GM12874 (cell line): ENCODE results near the gene HSPB6.

ENCODE experiments used
- CTCF ChIP-seq: IDR thresholded peaks from 2 replicates; pipeline ENCODE4 v1.5.1; 2011; ENCODE audit warnings: low read depth, mild to moderate bottlenecking, control low read depth, low read length, moderate library complexity; ENCODE audit not compliant: insufficient read depth

HSPB6 gene

DNA sequence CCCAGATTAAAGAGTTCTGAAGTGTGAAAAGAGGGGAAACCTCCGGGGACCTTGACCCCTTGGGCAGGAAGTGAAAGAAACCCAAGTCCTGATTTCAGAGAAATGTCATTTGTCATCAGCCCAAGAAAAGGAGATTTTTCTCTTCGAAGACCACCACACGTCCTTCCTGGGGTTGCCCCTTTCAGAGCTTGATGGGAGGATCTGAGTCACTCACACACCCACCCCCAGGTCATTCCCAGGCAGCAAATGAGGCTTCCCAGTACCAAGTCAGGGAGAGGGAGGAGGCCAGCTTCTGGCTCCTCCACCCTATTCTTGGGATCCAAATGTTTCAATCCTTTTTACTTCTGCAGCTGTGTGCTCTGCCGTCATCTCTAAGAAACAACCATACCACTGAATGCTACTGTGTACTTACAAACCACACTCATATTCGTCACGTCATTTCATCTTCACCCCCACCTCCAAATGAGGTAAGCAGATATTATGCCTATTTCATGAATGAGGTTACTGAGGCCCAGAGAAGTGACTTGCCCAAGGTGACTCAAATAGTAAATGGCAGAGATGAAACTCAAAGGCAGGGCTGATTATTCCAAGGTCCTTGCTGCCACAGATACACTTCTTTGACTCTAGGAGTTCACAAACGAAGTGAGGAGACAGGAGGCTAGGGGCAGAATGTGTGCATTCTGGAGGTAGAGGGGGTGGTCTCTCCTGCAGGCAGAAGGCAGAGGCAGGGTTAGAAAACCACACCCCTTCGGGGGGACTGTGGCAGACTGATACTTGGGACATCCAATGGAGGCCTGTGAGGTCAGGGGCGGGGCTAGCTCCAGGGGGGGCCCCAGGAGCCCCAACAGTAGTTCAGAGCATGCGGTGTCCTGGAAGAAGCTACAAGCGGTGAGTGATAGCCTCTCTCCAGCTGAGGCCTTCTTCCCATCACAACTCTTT, 44.0 kb downstream of the HSPB6 start:
- no peak for TF ChIP-seq CTCF

DNA sequence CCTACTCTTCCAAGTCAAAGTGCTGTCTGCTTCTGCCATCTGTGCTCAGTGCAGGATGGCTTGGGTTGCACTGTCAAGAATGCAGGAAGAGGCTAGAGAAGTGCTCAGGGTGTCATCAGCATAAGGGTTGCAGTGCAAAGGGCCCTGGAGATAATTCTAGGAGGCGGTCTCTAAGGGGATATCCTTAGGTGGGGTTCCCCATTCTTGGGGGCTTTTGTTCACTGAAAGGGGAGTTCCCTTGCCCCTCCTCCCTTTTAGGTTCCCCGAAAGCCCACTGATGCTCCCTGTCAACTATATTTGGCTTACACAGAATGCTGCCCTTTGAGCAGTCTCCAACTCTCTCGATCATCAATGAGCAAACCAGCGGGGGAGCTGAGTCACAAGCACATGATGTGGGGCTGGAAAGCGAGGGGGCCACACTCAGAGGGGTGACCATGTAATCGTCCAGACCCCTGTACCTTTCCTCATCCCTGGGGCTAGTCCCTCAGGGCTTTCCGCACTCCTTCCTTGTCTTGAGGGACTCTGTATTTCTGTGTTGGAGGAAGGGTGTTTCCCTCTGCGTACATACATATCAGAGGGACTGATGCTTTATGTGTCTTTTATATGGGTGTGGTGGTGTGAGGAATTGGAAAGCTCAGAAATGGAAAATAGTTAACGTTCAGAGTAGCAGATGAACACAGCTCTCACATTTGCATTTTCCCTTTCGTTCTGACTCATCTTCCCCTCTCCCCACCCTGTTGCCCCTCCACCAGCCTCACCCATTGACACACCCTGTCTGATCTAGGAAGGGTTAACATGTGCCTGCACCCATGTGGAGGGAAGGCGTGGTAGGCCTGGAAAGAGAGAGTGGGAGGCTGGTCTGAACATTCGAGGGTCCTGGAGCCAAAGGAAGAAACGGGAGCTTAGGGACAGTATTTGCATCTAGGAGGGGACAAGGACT, 45.8 kb downstream of the HSPB6 start:
- no peak for TF ChIP-seq CTCF

DNA sequence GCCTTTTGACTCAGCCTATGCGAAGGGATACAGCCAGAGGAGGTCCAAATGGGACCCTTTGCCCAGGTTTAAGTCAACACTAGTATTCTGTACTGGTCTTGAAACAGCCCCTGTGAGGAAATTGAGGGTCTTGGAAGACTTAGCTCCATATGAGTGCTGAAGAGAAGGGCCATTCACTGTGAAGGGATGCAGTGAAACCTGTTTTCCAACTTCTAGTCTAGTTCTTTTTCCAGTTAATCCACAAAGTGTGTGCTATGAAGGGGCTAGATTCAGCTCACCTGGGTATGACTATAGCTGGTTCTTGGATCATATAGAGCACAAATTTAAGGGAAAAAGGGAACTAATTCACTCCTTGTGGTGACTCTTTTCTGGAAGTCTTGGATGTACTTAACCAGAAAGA, 48.4 kb downstream of the HSPB6 start:
- no peak for TF ChIP-seq CTCF
